Measurements from ENCODE around the gene LZTR1.

Gene LZTR1

GRCh38 chr22:20979243-20979809, 2.8 kb upstream of the LZTR1 start:
- in situ Hi-C loops (cut with MboI; ENCODE audit: low sequenced_read_pairs), result no loop called here

GRCh38 chr22:20979940-20980453, 2.1 kb upstream of the LZTR1 start:
- in situ Hi-C loops (cut with MboI; ENCODE audit: low sequenced_read_pairs), result no loop called here

DNA sequence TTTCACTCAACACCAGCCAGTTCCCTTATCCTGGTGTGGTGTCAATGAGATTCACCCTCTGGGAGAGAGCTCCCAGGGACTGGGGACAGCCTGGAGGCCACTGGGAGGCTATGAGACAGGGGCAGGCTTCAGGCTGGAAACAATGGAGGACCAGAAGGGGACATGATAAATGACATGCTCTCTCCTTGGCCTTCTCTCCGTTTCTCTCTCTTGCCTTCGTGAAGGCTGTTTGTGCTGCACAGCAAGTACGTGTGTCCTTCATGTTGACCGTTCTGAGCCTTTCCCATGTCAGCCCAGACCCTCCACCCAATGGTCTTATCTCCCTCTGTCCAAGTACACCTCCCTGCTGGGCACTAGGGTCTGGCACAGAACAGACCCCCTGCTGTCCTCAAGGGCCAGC, 1.6 kb upstream of the LZTR1 start:
- in situ Hi-C loops (cut with MboI; ENCODE audit: low sequenced_read_pairs), result no loop called here

- in situ Hi-C loops (cut with MboI; ENCODE audit: low sequenced_read_pairs), result no loop called here
Observed at GRCh38 chr22:20980938-20981722, 967 bp upstream of the LZTR1 start.

DNA sequence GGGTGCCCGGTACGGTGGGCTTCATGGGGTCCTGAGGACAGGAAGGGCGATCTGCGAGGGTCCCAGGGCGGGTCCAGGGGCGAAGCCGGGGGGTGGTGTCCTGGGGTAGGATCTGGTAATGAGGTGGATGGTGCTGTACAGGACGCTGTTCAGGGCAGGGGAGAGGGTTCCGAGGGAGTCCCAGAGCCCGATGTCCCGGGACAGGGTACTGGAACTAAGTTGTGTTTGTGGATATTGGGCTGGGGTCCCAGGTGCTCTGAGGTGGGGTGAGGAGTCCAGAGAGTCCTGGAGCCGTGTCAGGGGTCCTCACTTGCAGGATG, 426 bp downstream of the LZTR1 start:
- in situ Hi-C loops (cut with MboI; ENCODE audit: low sequenced_read_pairs), result no loop called here

DNA sequence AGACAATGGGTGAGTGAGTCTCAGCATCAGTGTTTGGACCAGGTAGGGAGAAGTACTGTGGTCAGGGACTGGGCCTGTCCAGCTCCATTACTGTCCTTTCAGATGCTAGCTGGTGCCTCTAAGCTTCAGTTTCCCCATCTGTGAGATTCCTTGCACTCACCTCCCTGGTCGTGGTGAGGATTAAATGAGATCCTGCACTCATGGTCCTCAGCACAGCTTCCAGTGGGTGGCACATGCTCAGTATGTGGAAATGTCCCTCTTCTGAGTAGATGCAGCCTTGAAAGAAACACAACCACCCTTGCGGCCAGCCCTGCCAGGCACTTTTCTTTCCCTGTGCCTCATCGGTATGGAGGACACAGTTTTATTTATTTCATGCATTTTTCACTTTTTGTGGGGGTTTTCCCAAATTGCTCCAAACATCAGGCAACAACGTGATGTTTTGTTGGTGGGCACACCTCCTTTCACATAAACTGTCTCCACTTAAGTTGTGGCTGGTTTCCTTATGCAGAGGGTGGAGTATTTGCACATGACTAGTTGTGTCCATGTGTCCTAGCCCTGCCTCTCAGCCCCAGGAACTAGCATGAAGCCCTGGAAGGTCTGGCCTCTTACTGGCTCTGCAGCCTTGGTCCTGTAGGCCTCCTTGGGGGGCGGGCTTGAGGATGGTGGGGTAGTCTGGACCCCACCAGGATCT, 1.1 kb downstream of the LZTR1 start:
- in situ Hi-C loops (cut with MboI; ENCODE audit: low sequenced_read_pairs), result no loop called here

GRCh38 chr22:20985720-20986119, 3.6 kb downstream of the LZTR1 start:
- in situ Hi-C loops (cut with MboI; ENCODE audit: low sequenced_read_pairs), result no loop called here

- in situ Hi-C loops (cut with MboI; ENCODE audit: low sequenced_read_pairs), result no loop called here
Observed at GRCh38 chr22:20986365-20986764, 4.3 kb downstream of the LZTR1 start.

DNA sequence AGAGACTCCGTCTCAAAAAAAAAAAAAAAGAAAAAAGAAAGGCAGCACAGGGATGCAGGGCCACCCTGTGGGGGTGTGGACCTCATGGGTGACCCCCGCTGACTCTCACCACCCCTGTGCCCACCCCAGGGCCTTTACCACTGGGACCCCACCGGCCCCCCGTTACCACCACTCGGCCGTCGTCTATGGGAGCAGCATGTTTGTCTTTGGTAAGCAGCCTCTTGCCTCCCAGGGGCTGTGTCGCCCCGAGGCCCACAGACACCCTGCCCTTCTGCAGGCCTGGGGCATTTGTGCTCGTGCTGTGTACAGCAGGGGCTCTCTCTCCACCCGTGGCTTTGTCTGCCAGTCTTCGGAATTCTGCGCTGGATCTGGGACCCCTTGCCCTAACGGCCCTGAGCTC, 5.3 kb downstream of the LZTR1 start:
- in situ Hi-C loops (cut with MboI; ENCODE audit: low sequenced_read_pairs), result no loop called here

DNA sequence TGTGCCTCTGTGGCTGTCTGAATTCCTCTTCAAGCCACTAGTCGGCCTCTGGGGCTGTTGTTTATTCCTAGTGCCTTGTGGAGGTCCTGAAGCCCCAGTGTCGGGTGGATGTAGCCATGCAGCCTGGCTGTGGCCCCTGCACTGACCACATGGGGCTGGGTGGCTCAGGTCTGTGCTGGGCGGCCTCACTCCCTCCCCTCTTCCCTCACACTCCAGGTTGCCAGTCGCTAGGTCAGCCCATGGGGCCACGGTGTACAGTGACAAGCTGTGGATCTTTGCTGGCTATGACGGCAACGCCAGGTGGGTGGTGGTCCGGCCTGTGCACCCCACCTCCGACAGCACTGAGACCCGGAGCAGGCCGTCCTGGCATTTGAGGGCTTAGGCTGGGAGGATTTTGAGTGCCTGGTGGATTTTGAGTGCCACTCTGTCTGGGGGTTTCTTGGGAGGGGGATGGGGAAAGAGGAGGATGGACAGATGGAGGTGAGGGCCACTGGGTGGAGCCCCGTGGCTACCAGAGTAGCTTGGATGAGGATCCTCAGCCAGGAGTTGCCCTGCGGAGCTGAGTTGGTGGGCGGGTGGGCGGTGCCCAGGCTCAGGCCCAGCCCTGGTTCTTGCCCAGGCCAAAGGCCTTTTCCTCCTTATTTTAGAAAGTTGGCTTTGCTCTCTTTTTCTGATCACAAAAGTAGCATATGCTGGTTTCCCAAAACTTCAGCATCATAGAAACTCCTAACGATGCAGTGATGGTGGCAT, 6.7 kb downstream of the LZTR1 start:
- in situ Hi-C loops (cut with MboI; ENCODE audit: low sequenced_read_pairs), result no loop called here

GRCh38 chr22:20989323-20990138, 7.4 kb downstream of the LZTR1 start:
- in situ Hi-C loops (cut with MboI; ENCODE audit: low sequenced_read_pairs), result no loop called here

GRCh38 chr22:20990184-20991180, 8.4 kb downstream of the LZTR1 start:
- in situ Hi-C loops (cut with MboI; ENCODE audit: low sequenced_read_pairs), result no loop called here

GRCh38 chr22:20991252-20992055, 9.4 kb downstream of the LZTR1 start:
- in situ Hi-C loops (cut with MboI; ENCODE audit: low sequenced_read_pairs), result no loop called here

- in situ Hi-C loops (cut with MboI; ENCODE audit: low sequenced_read_pairs), result no loop called here
Observed at GRCh38 chr22:20992056-20992442, 10.0 kb downstream of the LZTR1 start.

DNA sequence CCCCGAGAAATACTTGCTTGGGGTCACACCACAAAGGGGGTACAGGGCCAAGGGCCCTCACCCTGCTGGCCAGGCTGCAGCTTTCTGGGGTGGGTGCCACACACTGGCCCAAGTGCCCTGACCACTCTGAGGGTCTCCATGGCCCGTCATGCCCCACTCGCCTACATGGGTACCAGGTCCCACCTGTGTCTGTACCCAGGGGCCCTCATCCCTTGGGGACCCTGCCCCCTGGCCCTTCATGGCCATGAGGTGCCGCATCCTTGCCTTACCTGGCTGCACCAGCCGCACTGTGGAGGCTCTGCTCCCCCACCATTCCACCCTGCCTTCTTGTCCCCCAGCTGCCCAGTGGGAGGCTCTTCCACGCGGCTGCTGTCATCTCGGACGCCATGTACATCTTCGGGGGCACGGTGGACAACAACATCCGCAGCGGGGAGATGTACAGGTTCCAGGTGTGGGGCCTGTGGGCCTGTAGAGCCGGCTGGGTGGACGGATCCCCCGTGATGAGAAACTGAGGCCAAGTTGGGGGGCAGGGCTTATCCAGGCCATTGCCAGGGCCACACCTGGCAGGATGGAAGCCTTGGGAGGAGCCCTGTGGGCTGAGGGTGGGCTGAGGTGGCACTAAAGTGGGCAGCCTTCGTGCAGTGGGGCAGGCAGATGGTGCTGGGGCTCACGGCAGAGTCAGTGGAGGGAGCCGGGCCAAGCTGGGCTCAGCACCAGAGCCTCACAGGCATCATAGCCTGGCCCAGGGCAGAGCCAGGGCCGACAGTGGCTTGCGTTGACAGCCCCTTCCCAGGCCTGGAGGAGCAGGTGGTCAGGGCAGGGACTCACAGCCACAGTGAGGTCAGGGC, 10.6 kb downstream of the LZTR1 start:
- in situ Hi-C loops (cut with MboI; ENCODE audit: low sequenced_read_pairs), result no loop called here

GRCh38 chr22:20993304-20994127, 11.4 kb downstream of the LZTR1 start:
- in situ Hi-C loops (cut with MboI; ENCODE audit: low sequenced_read_pairs), result no loop called here

Measured in HL-60/S4 (cell line).